ENCODE results near the gene RAB8B. TPM values are rescaled to one million over a fixed set of nuclear protein-coding genes. Genes with fewer than 3 reads are reported as not detected.

The RAB8B gene
- total and polyA plus RNA-seq, 3 donors from 2014 or later, result 19.3 to 38.7 (median 20.8) TPM

DNA sequence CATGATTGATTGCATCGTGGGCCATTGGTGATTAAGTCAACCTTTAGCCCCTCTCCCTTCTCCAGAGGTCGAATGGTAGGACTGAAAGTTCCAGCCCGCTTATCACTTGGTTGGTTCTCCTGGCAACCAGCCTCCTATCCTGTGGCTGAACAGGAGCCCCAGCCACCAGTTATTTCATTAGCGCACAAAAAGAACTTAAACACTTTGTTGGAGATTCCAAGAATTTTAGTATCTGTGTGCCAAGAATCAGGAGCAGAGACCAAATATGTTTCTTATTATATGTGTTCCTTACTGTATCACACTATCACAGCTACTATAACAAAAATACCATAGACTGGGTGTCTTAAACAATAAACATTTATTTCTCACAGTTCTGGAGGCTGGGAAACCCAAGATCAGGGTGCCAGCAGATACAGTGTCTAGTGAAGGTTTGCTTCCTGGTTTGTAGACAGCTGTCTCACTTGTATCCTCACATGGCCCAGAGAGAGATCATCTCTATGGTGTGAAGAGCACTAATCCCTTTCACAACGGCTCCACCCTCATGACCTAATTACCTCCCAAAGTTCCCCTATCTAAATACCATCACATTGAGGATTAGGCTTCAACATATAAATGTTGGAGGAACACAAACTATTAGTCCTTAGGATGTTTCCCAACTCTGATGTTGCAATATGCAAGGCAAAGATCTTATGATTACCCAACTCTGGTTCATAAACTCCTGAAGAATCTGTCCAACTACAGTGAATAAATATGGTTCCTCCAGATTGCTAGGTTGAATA lies 57.5 kb downstream of the RAB8B start:
- H3K9me3 ChIP-seq, result no peaks in the 10 kb centered on the region
- WGBS, 2 donors, result 63 to 80% methylated on average over 5 of the region's 5 CpGs
- DNase-seq, result no peak
- intact Hi-C loops (cut with DNase I; ENCODE audit: low total_unique reads), result no loop called here
- no peaks in the 10 kb centered on the region for H3K36me3 ChIP-seq (ENCODE audit: low read depth, missing control alignments)
- H3K4me1 ChIP-seq, result no peaks in the 10 kb centered on the region
- no peaks in the 10 kb centered on the region for H3K27me3 ChIP-seq
- no peak overlapping the region for H3K27ac ChIP-seq
- no peak for TF ChIP-seq POLR2A (IDR thresholded peaks at IDR 0.05)
- TF ChIP-seq, protein P1, sequence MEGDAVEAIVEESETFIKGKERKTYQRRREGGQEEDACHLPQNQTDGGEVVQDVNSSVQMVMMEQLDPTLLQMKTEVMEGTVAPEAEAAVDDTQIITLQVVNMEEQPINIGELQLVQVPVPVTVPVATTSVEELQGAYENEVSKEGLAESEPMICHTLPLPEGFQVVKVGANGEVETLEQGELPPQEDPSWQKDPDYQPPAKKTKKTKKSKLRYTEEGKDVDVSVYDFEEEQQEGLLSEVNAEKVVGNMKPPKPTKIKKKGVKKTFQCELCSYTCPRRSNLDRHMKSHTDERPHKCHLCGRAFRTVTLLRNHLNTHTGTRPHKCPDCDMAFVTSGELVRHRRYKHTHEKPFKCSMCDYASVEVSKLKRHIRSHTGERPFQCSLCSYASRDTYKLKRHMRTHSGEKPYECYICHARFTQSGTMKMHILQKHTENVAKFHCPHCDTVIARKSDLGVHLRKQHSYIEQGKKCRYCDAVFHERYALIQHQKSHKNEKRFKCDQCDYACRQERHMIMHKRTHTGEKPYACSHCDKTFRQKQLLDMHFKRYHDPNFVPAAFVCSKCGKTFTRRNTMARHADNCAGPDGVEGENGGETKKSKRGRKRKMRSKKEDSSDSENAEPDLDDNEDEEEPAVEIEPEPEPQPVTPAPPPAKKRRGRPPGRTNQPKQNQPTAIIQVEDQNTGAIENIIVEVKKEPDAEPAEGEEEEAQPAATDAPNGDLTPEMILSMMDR (IDR thresholded peaks at IDR 0.05), result no peak
- H3K4me3 ChIP-seq, result no peak overlapping the region

DNA sequence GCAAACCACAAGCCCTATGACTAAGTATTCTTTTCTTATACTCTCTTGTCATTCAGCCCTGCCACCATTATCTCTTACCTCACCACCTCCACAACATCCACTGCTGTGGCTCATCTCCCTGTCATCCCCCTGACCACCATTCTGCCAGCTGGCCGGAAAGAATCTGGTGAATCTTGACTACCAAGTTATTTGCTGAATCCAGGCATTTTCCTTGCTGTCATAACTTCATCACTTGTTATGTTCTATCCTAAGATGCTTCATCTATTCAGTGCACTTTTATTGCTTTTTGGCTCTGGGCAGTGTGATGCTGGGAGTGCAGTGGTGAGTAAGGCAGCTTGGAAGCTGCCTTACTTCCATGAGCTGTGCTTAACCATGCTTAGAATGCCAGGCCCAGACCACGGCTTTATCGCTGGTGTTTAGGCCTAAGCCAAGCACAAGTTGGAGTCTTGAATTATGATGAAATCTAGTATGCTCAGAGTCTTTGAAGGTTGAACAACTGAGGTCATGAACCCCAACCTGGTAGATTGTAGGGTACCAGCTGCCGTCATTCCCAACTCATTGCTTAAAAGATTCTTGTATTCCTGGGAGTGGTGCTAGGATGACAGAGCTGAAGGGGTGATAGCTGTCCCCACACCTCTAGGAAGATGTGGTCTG lies 61.0 kb downstream of the RAB8B start:
- Histone ChIP-seq H3K36me3 (ENCODE audit: low read depth, missing control alignments) (no peaks in the 10 kb centered on the region), H3K27ac (no peak overlapping the region), H3K9me3 (no peaks in the 10 kb centered on the region), H3K27me3 (no peaks in the 10 kb centered on the region), H3K4me1 (no peaks in the 10 kb centered on the region), H3K4me3 (no peak overlapping the region)
- 94 to 98% methylated on average over 4 of the region's 4 CpGs for WGBS, 2 donors
- intact Hi-C loops (cut with DNase I; ENCODE audit: low total_unique reads), result no loop called here
- no peak for TF ChIP-seq POLR2A (IDR thresholded peaks at IDR 0.05)
- TF ChIP-seq, protein P1 (IDR thresholded peaks at IDR 0.05), result no peak
- DNase-seq, result no peak

DNA sequence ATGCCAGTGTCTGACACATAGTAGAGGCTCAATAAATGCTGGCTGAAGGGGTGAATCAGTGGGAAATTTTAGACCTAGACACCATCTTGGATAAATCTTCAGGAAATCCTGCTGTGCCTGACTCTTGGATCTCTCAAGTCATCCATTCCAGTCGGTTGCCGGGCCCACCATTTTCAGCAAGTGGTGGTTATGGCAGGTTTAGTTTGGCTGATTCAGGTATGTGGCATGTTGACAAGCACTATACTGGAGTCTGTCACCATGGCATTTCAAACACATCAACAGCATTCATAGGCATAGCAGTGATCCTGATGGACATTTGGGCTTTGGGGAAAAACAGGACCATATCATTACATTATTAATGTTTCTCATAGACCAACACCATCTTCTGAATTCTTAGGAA lies 62.3 kb downstream of the RAB8B start:
- intact Hi-C loops (cut with DNase I; ENCODE audit: low total_unique reads), result no loop called here

DNA sequence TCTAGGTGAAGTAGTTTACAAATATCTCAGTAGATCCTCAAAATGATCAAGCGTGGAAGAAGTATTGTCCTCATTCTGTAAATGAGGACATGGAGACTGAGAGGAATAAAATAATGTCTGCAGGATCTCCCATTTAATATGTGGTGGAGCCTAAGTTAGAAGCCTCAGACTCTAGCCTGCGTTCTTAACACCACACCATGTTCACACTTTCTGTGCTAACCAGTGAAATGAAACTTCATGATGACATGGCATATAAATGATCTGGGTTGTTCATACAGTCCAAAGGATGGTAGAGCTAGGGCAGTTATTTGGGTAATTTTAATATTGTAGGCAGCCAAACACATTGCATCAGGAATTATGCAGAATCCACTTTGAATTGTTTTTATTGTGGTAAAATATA lies 62.9 kb downstream of the RAB8B start:
- Histone ChIP-seq H3K4me1 (no peaks in the 10 kb centered on the region), H3K4me3 (no peak overlapping the region), H3K9me3 (no peaks in the 10 kb centered on the region), H3K27me3 (no peaks in the 10 kb centered on the region), H3K27ac (no peak overlapping the region), H3K36me3 (ENCODE audit: low read depth, missing control alignments) (no peaks in the 10 kb centered on the region)
- TF ChIP-seq, protein P1 (IDR thresholded peaks at IDR 0.05), result no peak
- TF ChIP-seq POLR2A (IDR thresholded peaks at IDR 0.05), result no peak
- intact Hi-C loops (cut with DNase I; ENCODE audit: low total_unique reads), result no loop called here
- WGBS, 2 donors, result 98 to 100% methylated on average over 2 of the region's 2 CpGs
- DNase-seq, result no peak

More for the DNA sequence above, 62.3 kb downstream of the RAB8B start:
- Histone ChIP-seq H3K27ac (no peak overlapping the region), H3K9me3 (no peaks in the 10 kb centered on the region), H3K4me3 (no peak overlapping the region), H3K36me3 (ENCODE audit: low read depth, missing control alignments) (no peaks in the 10 kb centered on the region), H3K4me1 (no peaks in the 10 kb centered on the region), H3K27me3 (no peaks in the 10 kb centered on the region)
- TF ChIP-seq, protein P1 (IDR thresholded peaks at IDR 0.05), result no peak
- TF ChIP-seq POLR2A (IDR thresholded peaks at IDR 0.05), result no peak
- no peak for DNase-seq
- 94 to 98% methylated on average over 2 of the region's 2 CpGs for WGBS, 2 donors

Data from testis (tissue), 3 donors.